Vagina (tissue), 2 donors: Measurements from ENCODE around the gene ECT2L. TPM values are rescaled to one million over a fixed set of nuclear protein-coding genes. Genes with fewer than 3 reads are reported as not detected.

ENCODE experiments used
- DNase-seq, 2 donors: peaks; one replicate each; pipeline ENCODE4 v3.0.0-alpha.2; 2017; ENCODE audit errors: extremely low spot score in 2 of 2
- H3K27ac ChIP-seq: fragments of 200-600 bp; sonication (generic); one replicate; pipeline ENCODE4 v1.5.1; 2019
- H3K27me3 ChIP-seq: fragments of 200-600 bp; sonication (generic); one replicate; pipeline ENCODE4 v1.5.1; 2019
- H3K36me3 ChIP-seq, 2 donors: fragments of 200-600 bp; sonication (generic); one replicate each; pipeline ENCODE4 v1.5.1; 2017 to 2019
- H3K4me1 ChIP-seq: fragments of 200-600 bp; sonication (generic); one replicate; pipeline ENCODE4 v1.5.1; 2019
- H3K4me3 ChIP-seq, 2 donors: fragments of 200-600 bp; sonication (generic); 1 replicate in 1 of 2; 2 replicates in 1 of 2; pipeline ENCODE4 v1.5.1; 2016 to 2019
- H3K9me3 ChIP-seq: fragments of 200-600 bp; sonication (generic); one replicate; pipeline ENCODE4 v1.5.1; 2019
- POLR2A ChIP-seq, 2 donors: fragments of 450-650 bp; IDR thresholded peaks; one replicate each; pipeline ENCODE4 v1.6.1; 2017; ENCODE audit warnings: antibody characterized with exemption in 2 of 2, mild to moderate bottlenecking in 2 of 2, moderate library complexity in 2 of 2
- POLR2AphosphoS5 ChIP-seq, 2 donors: sonication (generic); formaldehyde crosslinking; IDR thresholded peaks; one replicate each; pipeline ENCODE4 v1.9.0; 2017; ENCODE audit warnings: antibody characterized with exemption in 2 of 2, mild to moderate bottlenecking in 2 of 2, low read depth in 1 of 2; ENCODE audit not compliant: insufficient read depth in 1 of 2
- intact Hi-C: fragments of 100-400 bp; cut with DNase I; formaldehyde crosslinking; loops from one replicate; pipeline ENCODE4 v1.15.1; 2023
- total RNA-seq: library from RNA; depleted of rRNA; stranded (reverse); fragments of >200 nt; gene quantifications from one replicate; pipeline ENCODE4 v1.2.3, GENCODE V29; 2016
- TF ChIP-seq, protein P1 (sequence below), 3 experiments: fragments of 450-650 bp in 2 of 3; fragments of 200-600 bp in 1 of 3; sonication (generic) in 1 of 3; IDR thresholded peaks; one replicate each; pipeline ENCODE4 v1.5.1; 2017 to 2019; ENCODE audit warnings: antibody characterized with exemption in 3 of 3, mild to moderate bottlenecking in 2 of 3, moderate library complexity in 2 of 3

Gene ECT2L
- total RNA-seq, 1 donor from 2014 or later = not detected

DNA sequence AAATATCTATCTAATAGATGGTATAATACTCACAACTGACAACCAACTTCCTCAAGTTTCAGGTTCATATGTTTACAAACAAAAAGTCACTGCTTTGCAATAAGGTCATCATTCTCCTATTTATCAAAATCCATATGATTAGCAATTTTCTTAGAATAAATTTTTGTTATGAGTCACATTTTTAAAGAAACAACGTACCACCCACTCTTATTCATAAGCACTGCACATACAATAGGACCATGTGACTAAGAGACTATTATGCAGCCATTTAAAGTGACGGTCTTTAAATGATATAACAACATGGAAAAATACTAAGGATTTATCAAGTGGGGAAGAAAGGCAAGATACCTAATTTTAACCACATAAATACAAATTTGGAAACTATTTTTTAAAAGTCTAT lies 152.1 kb downstream of the ECT2L start:
- no peak for DNase-seq
- intact Hi-C loops = no loop called here
- H3K9me3 ChIP-seq = no peaks in the 10 kb centered on the region
- no peak overlapping the region for H3K27ac ChIP-seq
- H3K36me3 ChIP-seq = peaks cover 0 to 21% of the 10 kb centered on the region in 2 donors
- H3K27me3 ChIP-seq = no peaks in the 10 kb centered on the region
- peaks cover 12% of the 10 kb centered on the region for H3K4me1 ChIP-seq
- H3K4me3 ChIP-seq = no peak overlapping the region
- TF ChIP-seq POLR2AphosphoS5 (IDR thresholded peaks at IDR 0.05; ENCODE audit: insufficient read depth in 1 of 2, low read depth in 1 of 2) (no peak), POLR2A (IDR thresholded peaks at IDR 0.05) (no peak)
- TF ChIP-seq, protein P1, sequence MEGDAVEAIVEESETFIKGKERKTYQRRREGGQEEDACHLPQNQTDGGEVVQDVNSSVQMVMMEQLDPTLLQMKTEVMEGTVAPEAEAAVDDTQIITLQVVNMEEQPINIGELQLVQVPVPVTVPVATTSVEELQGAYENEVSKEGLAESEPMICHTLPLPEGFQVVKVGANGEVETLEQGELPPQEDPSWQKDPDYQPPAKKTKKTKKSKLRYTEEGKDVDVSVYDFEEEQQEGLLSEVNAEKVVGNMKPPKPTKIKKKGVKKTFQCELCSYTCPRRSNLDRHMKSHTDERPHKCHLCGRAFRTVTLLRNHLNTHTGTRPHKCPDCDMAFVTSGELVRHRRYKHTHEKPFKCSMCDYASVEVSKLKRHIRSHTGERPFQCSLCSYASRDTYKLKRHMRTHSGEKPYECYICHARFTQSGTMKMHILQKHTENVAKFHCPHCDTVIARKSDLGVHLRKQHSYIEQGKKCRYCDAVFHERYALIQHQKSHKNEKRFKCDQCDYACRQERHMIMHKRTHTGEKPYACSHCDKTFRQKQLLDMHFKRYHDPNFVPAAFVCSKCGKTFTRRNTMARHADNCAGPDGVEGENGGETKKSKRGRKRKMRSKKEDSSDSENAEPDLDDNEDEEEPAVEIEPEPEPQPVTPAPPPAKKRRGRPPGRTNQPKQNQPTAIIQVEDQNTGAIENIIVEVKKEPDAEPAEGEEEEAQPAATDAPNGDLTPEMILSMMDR (IDR thresholded peaks at IDR 0.05) = no peak

DNA sequence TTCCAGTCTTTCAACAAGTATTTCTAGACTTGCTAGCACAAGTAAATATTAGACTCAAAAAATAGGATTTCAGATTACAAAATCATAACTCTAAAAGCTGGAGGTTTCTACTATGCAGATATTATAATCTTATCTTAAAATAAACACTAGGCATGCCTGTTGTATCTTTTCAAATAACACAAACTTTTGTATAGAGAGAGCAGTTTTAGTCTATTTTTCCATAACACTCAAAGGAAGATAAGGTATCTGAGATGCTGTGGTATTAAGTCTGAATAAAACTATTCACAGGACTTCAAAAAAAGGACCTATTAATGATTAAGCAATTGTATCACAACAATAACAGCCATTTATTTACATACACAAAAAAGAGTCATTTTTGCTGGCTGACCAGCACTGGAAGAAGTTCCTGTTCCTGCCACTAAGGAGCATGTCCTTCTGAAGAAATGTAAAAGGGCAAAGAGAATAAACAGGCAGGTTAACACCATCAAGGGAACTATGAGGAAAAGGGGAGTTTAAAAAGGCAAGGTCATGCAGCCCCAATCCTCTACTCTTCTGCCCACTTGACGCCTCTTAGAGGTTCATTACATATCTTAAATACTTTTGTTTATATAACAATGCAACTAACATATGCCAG lies 152.8 kb downstream of the ECT2L start:
- TF ChIP-seq POLR2AphosphoS5 (IDR thresholded peaks at IDR 0.05; ENCODE audit: insufficient read depth in 1 of 2, low read depth in 1 of 2) = no peak
- TF ChIP-seq, protein P1 (IDR thresholded peaks at IDR 0.05) = no peak
- Histone ChIP-seq H3K27ac (no peak overlapping the region), H3K36me3 (peaks cover 0 to 20% of the 10 kb centered on the region in 2 donors), H3K4me3 (no peak overlapping the region), H3K9me3 (no peaks in the 10 kb centered on the region), H3K4me1 (peaks cover 12% of the 10 kb centered on the region), H3K27me3 (no peaks in the 10 kb centered on the region)
- intact Hi-C loops = no loop called here
- DNase-seq = no peak

DNA sequence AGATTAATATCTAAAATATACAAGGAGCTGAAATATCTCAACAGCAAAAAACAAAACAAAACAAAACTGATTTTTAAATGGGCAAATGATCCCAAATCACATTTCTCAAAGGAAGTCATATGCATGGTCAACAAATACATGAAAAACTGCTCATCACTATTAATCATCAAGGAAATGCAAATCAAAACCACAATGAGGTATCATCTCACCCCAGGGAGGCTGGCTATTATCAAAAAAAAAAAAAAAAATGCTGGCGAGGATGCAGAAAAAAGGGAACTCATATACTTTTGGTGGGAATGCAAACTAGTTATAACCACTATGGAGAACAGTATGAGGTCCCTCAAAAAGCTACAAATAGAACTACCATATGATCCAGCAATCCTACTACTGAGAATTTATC lies 157.6 kb downstream of the ECT2L start:
- TF ChIP-seq, protein P1 (IDR thresholded peaks at IDR 0.05) = no peak
- TF ChIP-seq POLR2A (IDR thresholded peaks at IDR 0.05) = no peak
- TF ChIP-seq POLR2AphosphoS5 (IDR thresholded peaks at IDR 0.05; ENCODE audit: insufficient read depth in 1 of 2, low read depth in 1 of 2) = no peak
- no peak overlapping the region for H3K4me3 ChIP-seq
- no peaks in the 10 kb centered on the region for H3K9me3 ChIP-seq
- no peaks in the 10 kb centered on the region for H3K27me3 ChIP-seq
- intact Hi-C loops = no loop called here
- peaks cover 24% of the 10 kb centered on the region for H3K4me1 ChIP-seq
- DNase-seq = no peak
- no peaks in the 10 kb centered on the region for H3K36me3 ChIP-seq
- no peak overlapping the region for H3K27ac ChIP-seq

Other genes with a start within 250 kb of the ECT2L start
- 11.0 TPM for gene CCDC28A, start 22.3 kb upstream of the ECT2L start, total RNA-seq
- gene REPS1, start 192.2 kb downstream of the ECT2L start, total RNA-seq = 96.5 TPM
- gene ABRACL, start 232.7 kb downstream of the ECT2L start, total RNA-seq = 14.0 TPM